CD4-positive, alpha-beta T cell treated with Interleukin-12 subunit alpha and Interleukin-12 subunit beta, for 1 hour (primary cell): ENCODE results near the gene THSD7B.
"Not testable (repeated sequence)": the region's sequence is repeated elsewhere in the genome, so short reads cannot be mapped to it uniquely, and the experiment has no call there.

Source experiments
- DNase-seq: peaks from one replicate; pipeline ENCODE4 v3.0.0-alpha.2; 2020

THSD7B gene

GRCh38 chr2:136765256-136766072 is at the start of gene THSD7B:
Gene THSD7B (plus strand): TSS chr2:136765545. CDS start chr2:136882179, 116,634 bp downstream.
- DNase-seq, result no peak

- no peak for DNase-seq
These were observed 47.1 kb upstream of the THSD7B start for GRCh38 chr2:136718273-136718672.

DNA sequence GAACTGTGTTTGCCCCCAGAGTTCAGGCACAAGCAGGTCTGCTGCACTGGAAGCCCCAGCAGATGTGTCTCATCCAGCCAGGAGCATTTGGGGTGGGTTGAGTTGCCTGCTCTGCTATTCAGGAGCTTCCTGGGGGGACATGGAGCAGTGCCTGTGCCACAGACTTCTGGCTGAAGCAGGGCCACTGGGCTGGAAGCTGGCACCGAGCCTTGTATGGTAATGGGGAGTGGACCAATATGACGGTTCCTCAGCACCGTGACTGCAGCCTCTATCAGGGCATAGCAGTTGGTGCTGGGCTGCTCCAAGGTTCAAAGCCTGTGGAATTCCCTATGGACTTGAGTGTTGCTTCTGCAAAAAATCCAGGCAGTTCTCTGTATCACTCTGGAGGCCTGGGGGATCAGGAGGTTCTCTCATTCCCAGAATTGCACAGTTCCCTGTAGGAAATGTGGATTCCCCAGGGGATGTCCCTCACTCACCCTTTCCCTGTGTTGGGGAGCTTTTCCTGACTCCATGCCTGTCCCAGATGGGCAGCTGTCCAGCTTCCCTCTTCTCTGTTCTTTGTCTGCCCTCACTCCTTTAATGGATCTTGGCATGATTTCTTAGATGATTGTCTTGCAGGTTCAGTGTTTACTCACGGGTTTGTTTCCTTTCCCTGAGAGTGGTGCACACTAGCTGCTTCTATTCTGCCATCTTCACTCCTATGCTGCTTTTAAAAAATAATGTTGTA is 37.2 kb upstream of the THSD7B start:
- DNase-seq, result no peak

GRCh38 chr2:136736236-136736635 is 29.1 kb upstream of the THSD7B start:
- DNase-seq, result no peak

DNA sequence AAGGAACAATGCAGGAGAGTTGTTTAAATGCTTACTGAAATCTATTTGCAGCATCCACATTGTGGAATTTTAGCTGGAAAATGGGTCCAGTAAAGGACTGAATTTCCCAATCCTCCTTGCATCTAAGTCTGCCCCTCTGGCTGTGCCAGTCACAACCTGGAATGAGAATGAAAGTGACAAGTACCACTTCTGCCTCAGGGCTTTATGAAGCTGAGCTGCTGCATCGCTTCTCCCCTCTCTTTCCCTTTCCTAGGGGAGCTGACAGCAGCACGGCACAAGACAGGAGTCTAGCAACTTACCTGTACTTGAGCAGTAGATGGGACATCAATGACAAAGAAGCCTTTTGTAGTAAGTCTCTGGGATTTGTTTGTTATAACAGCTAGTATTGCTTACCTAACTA is 27.3 kb upstream of the THSD7B start:
- no peak for DNase-seq

GRCh38 chr2:136741471-136741870 is 23.9 kb upstream of the THSD7B start:
- no peak for DNase-seq

DNA sequence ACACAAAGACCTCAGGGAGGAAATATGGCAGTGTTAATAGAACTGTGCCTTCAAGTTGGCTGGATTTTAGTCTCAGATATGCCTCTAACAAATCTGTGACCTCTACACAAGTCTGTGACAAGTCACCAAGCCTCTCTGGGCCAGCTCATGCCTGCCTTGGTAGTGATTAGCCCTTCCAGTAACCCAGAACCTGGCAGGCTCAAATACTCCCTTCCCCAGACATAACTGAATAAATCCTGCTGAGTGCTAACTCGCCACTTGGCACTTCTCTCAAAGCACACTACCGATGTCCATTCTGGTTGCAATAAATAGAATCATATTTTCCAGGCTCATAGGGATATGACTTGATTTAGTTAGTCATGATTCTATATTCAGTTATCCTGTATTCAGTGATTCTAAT is 15.3 kb upstream of the THSD7B start:
- no peak for DNase-seq

- no peak for DNase-seq
These were observed 13.9 kb upstream of the THSD7B start for GRCh38 chr2:136751406-136751805.

GRCh38 chr2:136758504-136758903 is 6.8 kb upstream of the THSD7B start:
- not testable (repeated sequence) for DNase-seq

- DNase-seq, result no peak
These were observed 691 bp upstream of the THSD7B start for GRCh38 chr2:136764452-136765255.

- DNase-seq, result no peak
These were observed 694 bp downstream of the THSD7B start for GRCh38 chr2:136766073-136766404.

DNA sequence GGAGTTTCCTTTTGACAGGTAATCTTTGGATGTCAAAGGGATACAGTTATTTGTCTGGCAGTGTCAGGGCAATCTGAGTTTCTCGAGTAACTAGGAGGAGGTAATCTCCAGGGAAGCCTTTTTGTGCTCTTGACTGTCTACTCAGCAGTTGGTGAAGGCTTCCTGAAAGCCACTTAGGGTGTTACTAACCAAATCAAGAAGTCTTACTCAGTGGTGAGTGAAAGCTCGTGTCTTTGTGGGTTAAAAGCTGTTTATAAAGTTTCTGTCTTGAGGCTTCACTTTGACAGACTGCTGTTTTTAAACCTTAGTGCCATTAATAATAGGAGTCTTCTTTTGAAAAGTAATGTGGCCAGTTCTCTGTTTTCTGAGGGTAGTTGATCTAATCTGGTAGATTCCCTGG is 1.7 kb downstream of the THSD7B start:
- DNase-seq, result no peak

GRCh38 chr2:136769871-136770270 is 4.5 kb downstream of the THSD7B start:
- no peak for DNase-seq

DNA sequence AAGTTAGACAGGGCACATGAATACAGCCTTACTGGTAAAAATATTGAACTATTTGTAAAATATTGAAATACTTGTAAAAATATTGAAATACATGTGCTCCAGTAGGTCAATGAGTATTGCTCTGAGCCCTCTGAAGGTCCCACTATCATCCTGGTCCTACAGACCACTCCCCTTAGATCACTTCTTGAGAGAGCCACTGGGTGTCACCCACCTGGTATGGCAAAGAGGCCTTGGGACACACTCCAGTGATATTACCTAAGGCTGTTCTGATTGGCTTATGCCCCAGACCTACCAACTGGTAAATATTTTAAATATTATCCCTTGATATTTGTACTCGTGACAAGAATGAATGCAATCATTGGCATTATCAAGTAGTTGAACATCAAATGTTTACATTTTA is 5.0 kb downstream of the THSD7B start:
- no peak for DNase-seq

DNA sequence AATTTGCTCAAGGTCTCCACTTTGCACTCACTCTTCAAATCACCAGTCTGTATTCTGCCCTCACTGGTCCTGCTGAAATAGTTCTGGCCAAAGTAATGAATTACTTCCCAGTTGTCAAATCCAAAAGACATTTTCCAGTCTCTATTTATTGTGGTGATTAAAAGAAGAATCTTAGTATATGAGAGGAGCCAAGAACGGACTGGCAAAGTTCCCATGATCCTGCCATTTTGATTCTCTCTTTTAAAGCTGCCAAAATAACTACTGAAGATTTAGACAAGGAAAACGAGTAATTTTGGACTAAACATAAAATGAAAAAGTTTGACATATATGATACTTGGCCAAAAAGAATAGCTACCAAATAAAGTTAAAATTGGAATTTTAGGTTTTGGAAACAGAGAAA is 12.0 kb downstream of the THSD7B start:
- no peak for DNase-seq

GRCh38 chr2:136783856-136784255 is 18.5 kb downstream of the THSD7B start:
- no peak for DNase-seq

DNA sequence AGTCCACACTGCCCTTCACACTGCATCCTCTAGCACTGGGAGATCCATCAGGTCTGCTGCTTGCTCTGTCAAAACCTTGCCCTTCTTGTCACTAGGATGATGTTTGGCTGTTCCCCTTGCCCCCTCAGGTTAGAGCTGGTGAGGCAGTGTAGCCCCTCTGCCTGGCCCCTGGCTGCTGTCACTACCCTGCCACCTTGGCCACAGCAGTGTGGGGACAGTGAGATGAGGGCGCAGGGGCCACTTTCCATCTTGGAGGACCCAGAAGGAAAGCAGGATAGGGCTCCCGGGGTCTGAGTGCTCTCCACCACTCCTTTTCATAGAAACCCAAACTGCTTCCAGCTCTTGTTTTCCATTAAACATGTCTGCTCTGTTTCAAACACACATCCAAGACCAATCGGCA is 19.9 kb downstream of the THSD7B start:
- DNase-seq, result no peak

- DNase-seq, result no peak
These were observed 22.6 kb downstream of the THSD7B start for GRCh38 chr2:136787970-136788369.

DNA sequence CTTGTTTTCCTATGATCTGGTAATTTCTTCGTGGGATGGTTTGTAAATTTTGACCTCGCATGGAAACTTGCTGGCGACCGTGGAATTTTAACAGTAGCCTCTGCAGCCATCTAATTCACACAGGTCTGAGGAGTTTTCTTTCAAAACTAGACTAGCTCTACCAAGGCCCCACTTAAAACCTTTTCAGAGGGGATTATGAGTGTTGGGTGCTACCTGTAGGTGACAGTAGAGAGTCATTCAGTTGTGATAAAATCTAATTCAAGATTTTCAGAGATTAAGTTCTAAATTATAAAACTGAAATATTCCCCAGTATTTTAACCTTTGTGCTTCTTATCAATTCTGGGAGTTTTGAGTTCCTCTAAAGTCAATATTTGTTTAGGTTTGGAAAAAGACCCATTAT is 31.0 kb downstream of the THSD7B start:
- DNase-seq, result no peak

GRCh38 chr2:136798766-136799165 is 33.4 kb downstream of the THSD7B start:
- DNase-seq, result no peak

- DNase-seq, result no peak
These were observed 36.3 kb downstream of the THSD7B start for GRCh38 chr2:136801661-136802060.

GRCh38 chr2:136809998-136810397 is 44.7 kb downstream of the THSD7B start:
- DNase-seq, result no peak

DNA sequence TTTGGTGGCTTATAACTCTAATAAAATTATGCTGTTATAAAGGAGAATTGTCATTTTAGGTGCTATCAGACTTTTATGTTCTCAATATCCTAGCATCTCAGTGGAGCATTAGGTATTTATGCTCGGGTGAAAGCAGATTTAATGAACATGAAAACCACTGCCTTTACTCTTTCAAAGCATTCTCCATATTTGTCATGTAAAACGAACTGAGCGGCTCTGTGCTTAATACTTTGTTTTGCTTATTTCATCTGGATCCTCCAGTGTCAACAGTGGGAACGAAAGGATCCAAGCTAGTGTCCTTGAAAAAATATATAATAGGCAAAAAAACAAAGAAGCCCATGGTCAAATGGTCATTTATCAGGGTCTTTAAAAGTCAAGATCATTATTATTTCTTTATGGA is 53.5 kb downstream of the THSD7B start:
- DNase-seq, result no peak

DNA sequence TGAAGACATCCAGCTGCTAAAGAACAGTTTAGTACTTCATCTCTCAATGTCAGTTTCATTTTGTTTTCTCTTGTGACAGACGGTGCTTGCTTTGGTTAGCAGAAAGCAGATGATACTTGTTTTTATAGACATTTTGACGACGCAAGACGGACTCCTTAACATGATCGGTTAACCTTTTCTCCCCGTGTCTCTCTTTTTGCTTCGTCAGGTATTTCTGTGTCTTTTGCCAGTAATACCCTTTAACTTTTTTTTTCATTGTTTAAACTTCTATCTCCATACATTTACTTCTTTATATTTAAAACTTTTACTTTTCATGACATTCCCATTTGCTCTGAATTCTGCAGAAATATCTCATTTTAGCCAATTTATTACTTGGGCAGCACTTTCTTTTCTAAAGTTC is 57.9 kb downstream of the THSD7B start:
- no peak for DNase-seq
